SK-N-SH (cell line): ENCODE results near the gene B3GALT6.
A peak's percentile ranks its signal among the peaks of the same experiment; 100 is the strongest.

Experiments used
- EZH2phosphoT487 ChIP-seq: fragments of 200-600 bp; sonication (generic); IDR thresholded peaks from 2 replicates; pipeline ENCODE4 v1.6.1; 2017; ENCODE audit warnings: low read depth, mixed run types, mild to moderate bottlenecking, antibody characterized with exemption, moderate library complexity, borderline replicate concordance
- FOXM1 ChIP-seq: IDR thresholded peaks from 2 replicates; pipeline ENCODE4 v1.4.0; 2012; ENCODE audit warnings: low read depth, mild to moderate bottlenecking
- SIN3A ChIP-seq: IDR thresholded peaks from 2 replicates; pipeline ENCODE4 v1.6.1; 2012; ENCODE audit warnings: low read depth, mild to moderate bottlenecking, low read length, moderate library complexity, borderline replicate concordance
- TF ChIP-seq, protein P1 (sequence below): fragments of 200-600 bp; sonication (generic); IDR thresholded peaks from 2 replicates; pipeline ENCODE4 v1.6.1; 2017; ENCODE audit warnings: antibody characterized with exemption, mild to moderate bottlenecking, moderate library complexity
- TF ChIP-seq, protein P2 (sequence below): fragments of 150-350 bp; IDR thresholded peaks from 2 replicates; pipeline ENCODE4 v1.6.1; 2017; ENCODE audit warnings: antibody characterized with exemption, low read length, low read depth, borderline replicate concordance

- TF ChIP-seq FOXM1 (no peak), SIN3A (peak; percentile 58; the same call in 1 of the 2 replicates), EZH2phosphoT487 (no peak)
- TF ChIP-seq, protein P1, sequence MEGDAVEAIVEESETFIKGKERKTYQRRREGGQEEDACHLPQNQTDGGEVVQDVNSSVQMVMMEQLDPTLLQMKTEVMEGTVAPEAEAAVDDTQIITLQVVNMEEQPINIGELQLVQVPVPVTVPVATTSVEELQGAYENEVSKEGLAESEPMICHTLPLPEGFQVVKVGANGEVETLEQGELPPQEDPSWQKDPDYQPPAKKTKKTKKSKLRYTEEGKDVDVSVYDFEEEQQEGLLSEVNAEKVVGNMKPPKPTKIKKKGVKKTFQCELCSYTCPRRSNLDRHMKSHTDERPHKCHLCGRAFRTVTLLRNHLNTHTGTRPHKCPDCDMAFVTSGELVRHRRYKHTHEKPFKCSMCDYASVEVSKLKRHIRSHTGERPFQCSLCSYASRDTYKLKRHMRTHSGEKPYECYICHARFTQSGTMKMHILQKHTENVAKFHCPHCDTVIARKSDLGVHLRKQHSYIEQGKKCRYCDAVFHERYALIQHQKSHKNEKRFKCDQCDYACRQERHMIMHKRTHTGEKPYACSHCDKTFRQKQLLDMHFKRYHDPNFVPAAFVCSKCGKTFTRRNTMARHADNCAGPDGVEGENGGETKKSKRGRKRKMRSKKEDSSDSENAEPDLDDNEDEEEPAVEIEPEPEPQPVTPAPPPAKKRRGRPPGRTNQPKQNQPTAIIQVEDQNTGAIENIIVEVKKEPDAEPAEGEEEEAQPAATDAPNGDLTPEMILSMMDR, result no peak
- TF ChIP-seq, protein P2, sequence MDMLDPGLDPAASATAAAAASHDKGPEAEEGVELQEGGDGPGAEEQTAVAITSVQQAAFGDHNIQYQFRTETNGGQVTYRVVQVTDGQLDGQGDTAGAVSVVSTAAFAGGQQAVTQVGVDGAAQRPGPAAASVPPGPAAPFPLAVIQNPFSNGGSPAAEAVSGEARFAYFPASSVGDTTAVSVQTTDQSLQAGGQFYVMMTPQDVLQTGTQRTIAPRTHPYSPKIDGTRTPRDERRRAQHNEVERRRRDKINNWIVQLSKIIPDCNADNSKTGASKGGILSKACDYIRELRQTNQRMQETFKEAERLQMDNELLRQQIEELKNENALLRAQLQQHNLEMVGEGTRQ, result no peak
Observed at GRCh38 chr1:1273512-1274298, 41.7 kb downstream of the B3GALT6 start, which contains the start of gene UBE2J2.
